GM15510 (cell line): ENCODE data around the gene TRIM23.

Experiments
- POLR2A ChIP-seq: IDR thresholded peaks from 3 replicates; pipeline ENCODE4 v1.6.1; 2011; ENCODE audit warnings: borderline replicate concordance; ENCODE audit not compliant: insufficient read length; ENCODE audit errors: extremely low read depth

TRIM23 gene

DNA sequence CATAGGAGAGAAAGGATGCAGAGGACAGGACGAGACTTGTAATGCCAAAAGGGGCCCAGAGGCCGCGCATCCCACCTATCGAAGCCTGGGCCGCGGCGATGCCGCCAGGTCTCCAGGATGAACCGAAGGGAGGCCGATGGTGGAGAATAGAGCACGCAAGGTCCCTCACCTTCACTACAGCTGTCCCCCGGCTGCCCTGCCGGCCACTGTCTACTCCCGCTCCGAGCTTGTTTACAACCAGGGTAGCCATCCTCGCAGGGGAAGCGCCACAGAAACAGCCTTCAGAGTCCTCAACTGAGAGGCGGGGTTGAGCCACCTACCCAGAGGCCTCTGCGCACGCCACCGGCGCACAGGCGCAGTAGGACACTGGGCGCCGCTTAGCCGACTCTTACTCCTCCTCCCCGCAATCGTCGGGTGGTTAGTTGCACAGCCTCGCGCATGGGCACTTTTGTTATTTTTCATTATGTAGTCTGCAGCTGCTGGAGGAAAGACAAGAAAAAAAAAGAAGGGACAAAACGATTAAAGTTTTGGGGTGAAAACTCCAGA, at the start of gene TRIM23:
Gene TRIM23 (minus strand): TSS at position 309 of the 546 bp plus-strand sequence. CDS start 59 bp downstream, at position 250.
- TF ChIP-seq POLR2A, result peak; percentile 72

DNA sequence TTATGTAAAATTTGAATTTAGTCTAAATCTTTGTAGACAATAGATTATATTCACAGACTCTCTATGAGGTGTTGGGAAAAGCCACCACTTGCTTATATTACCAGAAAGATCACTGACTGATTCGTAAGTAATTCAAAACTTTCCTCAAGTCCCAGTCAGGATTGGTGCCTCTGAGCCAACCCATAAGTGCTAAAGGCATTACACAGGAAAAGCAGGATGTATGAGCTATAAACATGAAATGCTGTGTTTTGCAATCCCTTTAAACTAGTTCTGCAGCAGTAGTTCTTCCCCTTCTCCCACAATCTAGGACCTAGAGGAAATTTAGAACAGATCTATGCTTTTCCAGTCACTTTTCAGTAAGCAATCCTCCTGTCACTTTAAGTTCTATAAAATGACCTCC, 48.7 kb upstream of the TRIM23 start:
- TF ChIP-seq POLR2A, result no peak

DNA sequence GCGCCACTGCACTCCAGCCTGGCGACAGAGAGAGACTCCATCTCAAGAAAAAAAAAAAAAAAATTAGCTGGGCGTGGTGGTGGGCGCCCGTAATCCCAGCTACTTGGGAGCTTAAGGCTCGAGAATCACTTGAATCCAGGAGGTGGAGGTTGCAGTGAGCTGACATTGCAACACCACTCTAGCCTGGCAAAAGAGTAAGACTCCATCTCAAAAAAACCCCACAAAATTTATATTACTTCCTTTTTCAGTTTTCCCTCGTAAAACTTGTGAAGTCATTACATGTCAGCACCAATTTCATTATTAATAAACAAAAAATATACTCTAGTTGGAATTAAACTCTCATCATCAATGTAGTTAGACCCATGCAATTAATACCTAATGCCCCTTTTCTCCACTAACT, 44.6 kb upstream of the TRIM23 start:
- no peak for TF ChIP-seq POLR2A

DNA sequence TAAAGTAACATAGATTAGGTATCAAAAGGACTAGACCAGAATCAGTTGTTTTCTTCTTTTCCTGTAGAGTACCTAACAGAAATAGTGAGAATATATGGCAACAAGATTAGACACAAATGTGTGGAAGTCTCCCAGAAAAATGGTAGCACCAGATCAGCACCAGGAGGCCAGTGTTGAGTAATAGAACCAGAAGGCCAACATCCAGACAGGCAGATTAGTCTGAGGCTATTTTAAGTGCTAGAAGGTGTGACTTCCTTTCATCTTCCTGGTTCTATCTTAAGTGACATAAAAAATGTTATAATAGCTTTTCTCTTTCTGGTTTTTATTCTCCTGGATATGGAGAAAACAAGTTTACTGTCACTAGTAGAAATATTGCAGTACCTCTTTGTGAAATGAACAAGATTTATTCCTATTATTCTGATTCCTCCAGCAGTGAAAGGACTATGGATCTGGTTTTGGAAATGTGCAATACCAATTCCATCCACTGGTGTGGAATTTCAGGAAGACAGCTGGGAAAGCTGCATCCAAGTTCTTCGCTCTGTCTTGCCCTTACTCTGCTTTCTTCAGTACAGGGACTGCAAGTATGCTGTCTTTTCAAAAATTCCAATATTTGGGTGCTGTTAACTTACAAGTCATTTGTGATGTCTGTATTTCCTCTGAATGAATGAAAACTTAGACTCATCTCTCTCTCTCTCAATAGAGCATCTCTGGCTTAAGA, 39.8 kb upstream of the TRIM23 start:
- TF ChIP-seq POLR2A, result no peak

- TF ChIP-seq POLR2A, result no peak
Measured at GRCh38 chr5:65654713-65655112, 30.6 kb upstream of the TRIM23 start.

DNA sequence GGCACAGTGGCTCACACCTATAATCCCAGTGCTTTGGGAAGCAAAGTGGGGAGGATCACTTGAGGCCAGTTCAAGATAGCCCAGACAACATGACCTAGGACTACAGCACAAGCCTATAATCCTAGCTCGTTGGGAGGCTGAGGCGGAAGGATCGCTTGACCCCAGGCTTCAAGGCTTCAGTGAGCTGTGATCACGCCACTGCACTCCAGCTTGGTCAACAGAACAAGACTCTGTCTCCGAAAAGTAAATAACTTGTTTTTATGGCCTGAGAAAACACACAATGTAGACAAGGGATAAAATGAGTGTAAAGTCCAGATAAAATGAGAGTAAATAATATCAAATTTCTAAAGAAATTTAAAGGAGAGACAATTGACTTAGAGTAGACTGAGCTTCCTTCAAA, 27.0 kb upstream of the TRIM23 start:
- no peak for TF ChIP-seq POLR2A

DNA sequence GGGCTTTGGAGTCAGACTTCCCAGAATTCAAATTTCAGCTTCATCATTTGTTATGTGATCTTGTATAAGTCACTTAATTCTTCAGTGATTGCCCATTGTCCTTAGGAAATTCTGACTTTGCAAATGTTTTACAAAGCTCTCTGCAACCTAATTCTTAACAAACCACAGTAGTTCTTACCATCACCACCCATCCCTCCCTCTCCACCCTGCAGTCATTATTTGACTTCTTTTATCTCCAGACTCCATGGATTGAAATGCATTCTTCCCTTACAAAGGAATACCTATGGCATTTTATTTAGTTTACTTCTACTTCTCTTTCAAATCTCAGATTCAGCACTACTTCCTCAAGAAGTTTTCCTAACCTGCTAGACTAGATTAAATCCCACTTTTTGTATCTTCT, 23.8 kb upstream of the TRIM23 start:
- no peak for TF ChIP-seq POLR2A

DNA sequence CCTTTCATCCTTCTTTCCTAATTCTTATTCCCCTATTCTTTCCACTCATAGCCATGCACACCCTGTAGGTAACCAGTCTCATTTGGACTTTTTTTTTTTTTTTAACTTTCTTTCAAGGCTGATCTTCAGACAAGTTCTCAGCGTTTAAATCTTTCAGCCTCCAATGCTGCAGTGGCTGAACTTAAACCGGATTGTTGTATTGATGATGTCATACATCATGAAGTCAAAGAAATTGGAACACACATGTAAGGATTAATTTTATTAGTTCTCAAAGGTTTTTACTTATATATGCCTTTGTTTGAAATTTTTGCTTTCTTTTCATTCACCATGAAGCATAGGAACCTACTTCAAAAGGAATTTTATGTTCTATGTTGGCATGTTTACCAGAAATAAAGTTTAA, 22.8 kb upstream of the TRIM23 start:
- TF ChIP-seq POLR2A, result no peak

DNA sequence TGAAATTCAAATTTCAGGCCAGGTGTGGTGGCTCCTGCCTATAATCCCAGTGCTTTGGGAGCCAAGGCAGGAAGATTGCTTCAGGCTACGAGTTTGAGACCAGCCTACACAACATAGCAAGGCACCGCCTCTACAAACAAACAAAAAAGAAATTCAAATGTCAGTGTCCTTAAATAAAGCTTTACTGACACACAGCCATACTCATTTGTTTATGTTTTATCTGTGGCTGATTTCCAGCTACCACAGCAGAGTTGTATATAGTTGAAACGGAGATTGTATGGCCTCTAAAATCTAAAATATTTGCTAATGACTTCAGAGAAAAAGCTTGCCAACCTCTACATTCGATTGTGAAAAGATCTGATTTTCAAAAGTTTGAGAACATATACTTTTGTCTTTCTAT, 16.1 kb upstream of the TRIM23 start:
- no peak for TF ChIP-seq POLR2A

- no peak for TF ChIP-seq POLR2A
Measured at GRCh38 chr5:65630981-65631380, 6.8 kb upstream of the TRIM23 start.

DNA sequence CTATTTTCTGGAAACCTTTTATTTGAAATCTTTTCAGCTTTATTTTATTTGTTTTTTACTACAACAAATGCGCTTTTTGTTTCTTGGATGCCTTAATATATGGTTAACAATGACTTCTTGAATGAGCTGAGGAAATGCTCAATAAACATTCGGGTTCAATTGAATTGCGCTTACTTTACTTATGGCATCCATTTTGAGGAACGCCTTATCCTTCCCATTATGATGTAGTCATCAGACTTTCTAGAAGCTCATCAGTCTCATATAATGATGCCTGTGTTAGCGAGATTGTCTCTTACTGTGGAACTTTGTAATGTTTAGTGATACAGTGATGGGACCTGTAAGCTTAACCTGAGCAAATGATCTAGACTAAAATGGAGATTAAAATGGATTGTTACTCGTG, 1.6 kb upstream of the TRIM23 start:
- TF ChIP-seq POLR2A, result no peak

GRCh38 chr5:65624571-65625555, 730 bp upstream of the TRIM23 start, which contains the start of the genes SHLD3 and TRAPPC13:
SHLD3 (plus strand) TSS chr5:65625027; CDS start chr5:65629588, 4,561 bp downstream.
TRAPPC13 (plus strand) TSS chr5:65625027; CDS start chr5:65625061, 34 bp downstream.
- TF ChIP-seq POLR2A, result peak; percentile 56

DNA sequence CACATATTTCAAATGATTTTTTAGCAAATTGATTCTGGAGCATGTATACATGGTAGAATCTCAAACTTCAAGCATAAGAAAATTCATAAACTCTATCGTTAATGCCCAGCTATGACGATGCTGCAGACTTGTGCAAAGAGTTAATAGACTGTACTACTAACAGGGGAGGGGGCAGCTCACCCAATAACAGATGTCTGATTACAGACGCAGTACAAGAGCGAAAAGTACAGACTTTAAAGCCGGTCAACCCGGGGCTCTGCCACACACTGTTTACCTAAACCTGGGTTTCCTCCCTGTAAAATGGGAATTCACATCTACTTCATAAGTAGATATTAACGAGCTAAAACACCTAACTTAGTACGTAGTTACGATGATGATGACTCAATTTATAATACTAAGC, 651 bp downstream of the TRIM23 start:
- TF ChIP-seq POLR2A, result no peak

- no peak for TF ChIP-seq POLR2A
Measured at GRCh38 chr5:65620021-65620420, 4.1 kb downstream of the TRIM23 start.

DNA sequence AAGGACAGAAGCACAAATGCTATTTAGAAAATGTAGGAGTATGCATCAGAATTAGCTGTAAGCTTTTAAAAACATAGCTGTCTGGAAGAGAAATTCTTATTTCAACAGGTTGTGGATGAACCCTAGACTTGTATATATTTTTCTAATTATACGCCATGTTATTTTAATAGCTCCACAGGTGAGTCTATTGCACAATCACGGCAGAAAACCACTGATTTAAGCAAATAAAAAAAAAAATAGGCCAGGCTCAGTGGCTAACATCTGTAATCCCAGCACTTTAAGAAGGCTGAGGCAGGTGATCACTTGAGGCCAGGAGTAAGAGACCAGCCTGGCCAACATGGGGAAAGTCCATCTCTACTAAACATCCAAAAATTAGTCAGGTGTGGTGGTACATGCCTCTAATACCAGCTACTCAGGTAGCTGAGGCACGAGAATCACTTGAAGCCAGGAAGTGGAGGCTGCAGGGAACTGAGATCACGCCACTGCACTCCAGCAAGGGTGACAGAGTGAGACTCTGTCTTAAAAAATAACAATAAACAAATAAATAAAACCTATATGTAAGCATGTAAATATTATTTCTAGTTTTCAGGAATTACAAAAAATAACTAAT, 11.7 kb downstream of the TRIM23 start:
- TF ChIP-seq POLR2A, result no peak
